WERI-Rb-1 (cell line): ENCODE data around the gene NPW.

Experiments
- DNase-seq: peaks from one replicate; pipeline ENCODE4 v3.0.0-alpha.2; 2020
- H3K27ac ChIP-seq: fragments of 250-450 bp; sonication (Bioruptor Pico); 2 replicates; pipeline ENCODE4 v1.5.1; 2020; ENCODE audit warnings: mild to moderate bottlenecking, moderate library complexity
- H3K27me3 ChIP-seq: fragments of 250-450 bp; sonication (Bioruptor Pico); 2 replicates; pipeline ENCODE4 v1.5.1; 2021; ENCODE audit warnings: mild to moderate bottlenecking, low read depth, moderate library complexity; ENCODE audit not compliant: insufficient read depth, severe bottlenecking
- H3K36me3 ChIP-seq: fragments of 250-450 bp; sonication (Bioruptor Pico); 2 replicates; pipeline ENCODE4 v1.5.1; 2020; ENCODE audit warnings: mild to moderate bottlenecking, moderate library complexity
- H3K4me3 ChIP-seq: 2 replicates; pipeline ENCODE4 v1.5.1; 2011; ENCODE audit warnings: low read depth, mild to moderate bottlenecking, control low read depth, low read length
- H3K9me3 ChIP-seq: fragments of 250-450 bp; sonication (Bioruptor Pico); 2 replicates; pipeline ENCODE4 v1.5.1; 2021; ENCODE audit warnings: mild to moderate bottlenecking, moderate library complexity; ENCODE audit not compliant: severe bottlenecking
- TF ChIP-seq, protein P1 (sequence below): IDR thresholded peaks from 2 replicates; pipeline ENCODE4 v1.5.1; 2011; ENCODE audit warnings: low read depth, mild to moderate bottlenecking, control low read depth, inconsistent platforms, low read length

NPW gene

DNA sequence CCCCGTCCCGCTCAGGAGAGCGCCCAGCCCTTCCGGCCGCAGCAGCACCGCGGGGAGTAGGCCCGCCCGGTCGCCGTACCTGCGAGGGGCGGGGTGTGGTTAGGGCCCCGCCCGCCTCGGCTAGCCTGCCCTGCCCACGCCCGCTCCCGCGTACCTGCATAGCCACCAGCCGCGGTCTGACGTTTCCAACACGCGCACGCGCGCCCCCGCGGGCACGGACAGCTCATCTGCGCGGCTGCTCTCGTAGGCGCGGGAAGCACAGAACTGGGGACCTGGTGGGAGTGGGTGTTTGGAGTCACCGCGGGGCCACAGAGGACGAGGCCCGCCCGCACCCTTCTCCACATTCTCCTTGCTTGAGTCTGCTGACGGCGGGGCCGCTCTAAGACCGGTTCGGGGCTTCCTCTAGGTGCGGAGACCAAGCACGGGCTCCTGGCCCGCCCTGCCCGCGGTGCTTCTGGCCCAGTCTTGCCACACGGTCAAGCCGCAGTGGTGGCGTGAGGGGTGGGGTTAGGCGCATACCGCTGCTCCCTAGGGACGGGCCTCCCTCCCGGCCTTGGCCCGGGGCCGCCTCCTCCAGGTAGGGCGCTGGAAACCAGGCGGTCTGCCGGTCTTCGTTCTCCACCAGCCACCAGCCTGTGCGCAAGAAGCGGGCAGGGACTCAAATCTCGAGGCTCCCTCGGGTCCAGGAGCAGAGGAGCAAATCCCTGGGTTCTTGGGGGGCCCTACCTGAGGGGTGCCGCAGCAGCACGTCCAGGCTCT lies 40.1 kb upstream of the NPW start:
- no peak for DNase-seq
- H3K9me3 ChIP-seq: no peaks in the 10 kb centered on the region
- no peak overlapping the region for H3K4me3 ChIP-seq
- TF ChIP-seq, protein P1, sequence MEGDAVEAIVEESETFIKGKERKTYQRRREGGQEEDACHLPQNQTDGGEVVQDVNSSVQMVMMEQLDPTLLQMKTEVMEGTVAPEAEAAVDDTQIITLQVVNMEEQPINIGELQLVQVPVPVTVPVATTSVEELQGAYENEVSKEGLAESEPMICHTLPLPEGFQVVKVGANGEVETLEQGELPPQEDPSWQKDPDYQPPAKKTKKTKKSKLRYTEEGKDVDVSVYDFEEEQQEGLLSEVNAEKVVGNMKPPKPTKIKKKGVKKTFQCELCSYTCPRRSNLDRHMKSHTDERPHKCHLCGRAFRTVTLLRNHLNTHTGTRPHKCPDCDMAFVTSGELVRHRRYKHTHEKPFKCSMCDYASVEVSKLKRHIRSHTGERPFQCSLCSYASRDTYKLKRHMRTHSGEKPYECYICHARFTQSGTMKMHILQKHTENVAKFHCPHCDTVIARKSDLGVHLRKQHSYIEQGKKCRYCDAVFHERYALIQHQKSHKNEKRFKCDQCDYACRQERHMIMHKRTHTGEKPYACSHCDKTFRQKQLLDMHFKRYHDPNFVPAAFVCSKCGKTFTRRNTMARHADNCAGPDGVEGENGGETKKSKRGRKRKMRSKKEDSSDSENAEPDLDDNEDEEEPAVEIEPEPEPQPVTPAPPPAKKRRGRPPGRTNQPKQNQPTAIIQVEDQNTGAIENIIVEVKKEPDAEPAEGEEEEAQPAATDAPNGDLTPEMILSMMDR: no peak
- no peaks in the 10 kb centered on the region for H3K27me3 ChIP-seq
- H3K27ac ChIP-seq: no peak overlapping the region
- peaks cover 53% of the 10 kb centered on the region for H3K36me3 ChIP-seq

DNA sequence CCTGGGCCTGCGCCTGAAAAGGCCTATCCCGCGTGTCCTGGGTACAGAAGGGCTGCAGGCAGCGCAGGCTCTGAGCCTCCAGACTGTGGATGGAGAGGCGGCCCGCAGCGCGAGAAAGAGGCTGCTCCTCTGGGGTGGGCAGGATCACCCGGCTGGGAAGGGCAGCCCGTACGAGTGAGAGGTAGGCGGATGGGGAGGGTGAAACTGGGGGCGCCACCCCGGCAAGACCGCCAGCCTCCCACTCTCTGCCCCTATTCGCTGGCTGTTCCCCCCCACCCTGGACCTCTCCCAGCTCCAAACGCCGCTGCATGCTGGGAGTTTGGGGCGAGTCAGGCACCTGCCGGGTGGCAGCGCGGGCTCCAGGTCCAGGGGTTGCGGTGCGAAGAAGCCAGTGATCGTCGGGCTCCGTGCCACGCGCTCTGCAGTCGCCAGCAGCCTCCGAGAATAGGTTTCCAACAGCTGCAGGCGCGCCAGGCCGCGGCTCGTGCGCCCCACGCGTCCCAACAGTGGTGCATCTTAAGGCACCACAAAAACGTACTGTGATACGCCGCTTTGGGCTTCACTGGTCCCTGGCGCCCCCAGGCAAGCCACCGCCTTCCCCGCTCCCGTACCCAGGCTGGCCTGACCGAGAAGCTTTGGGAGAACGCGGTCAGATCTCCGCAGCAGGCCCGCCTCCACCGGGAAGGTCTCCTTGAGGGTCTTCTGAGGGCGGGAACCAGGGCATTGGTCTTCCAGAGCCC lies 39.4 kb upstream of the NPW start:
- TF ChIP-seq, protein P1: no peak
- Histone ChIP-seq H3K27ac (peak overlapping the region; percentile 91), H3K27me3 (no peaks in the 10 kb centered on the region), H3K4me3 (no peak overlapping the region), H3K9me3 (no peaks in the 10 kb centered on the region), H3K36me3 (peaks cover 49% of the 10 kb centered on the region)
- DNase-seq: no peak

DNA sequence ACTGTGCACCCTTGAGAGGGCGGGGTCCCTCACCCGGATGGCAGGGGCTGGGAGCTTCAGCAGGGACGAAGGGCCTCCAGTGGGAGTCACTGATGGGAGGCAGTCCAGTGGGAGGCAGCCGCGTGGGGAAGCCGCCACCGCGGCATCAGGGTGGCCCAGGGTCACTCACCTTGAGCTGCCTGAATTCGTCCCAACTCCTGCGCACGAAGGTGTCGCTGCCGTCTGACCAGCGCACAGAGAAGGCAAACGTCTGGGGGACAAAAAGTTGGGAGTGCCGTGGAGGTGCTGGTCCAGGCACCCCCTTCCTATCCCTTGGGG lies 38.9 kb upstream of the NPW start:
- no peak for DNase-seq
- TF ChIP-seq, protein P1: no peak
- no peak overlapping the region for H3K4me3 ChIP-seq
- H3K36me3 ChIP-seq: peaks cover 49% of the 10 kb centered on the region
- H3K27ac ChIP-seq: peak overlapping the region; percentile 91
- no peaks in the 10 kb centered on the region for H3K27me3 ChIP-seq
- no peaks in the 10 kb centered on the region for H3K9me3 ChIP-seq

DNA sequence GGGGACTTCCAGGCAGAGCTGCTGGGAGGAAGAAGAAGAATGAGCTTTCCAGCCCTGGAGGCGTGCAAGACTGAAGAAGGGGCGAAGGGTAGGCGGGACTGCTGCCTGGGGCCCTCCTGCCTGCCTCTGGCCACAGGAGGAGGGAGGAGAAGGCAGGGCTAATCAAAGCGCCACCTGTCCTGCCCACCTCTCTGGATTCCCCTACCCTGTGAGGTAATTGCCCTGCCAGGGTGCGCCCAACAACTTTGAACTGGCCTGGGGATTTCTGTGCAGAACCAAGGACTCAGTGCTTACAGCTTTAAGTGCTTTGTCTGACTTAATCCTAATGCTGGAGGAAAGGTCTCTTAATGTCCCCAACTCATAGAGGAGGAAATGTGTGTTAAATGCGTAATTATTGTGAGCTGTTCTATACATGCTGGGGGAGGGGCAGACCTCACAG lies 38.2 kb upstream of the NPW start, which contains the start of gene NOXO1:
Gene NOXO1, minus strand, starts transcription at position 72 of the 439 bp plus-strand sequence. CDS start 290 bp downstream, outside the sequence.
- peak; percentile 69 for DNase-seq
- peak within 1 kb of the TSS; percentile 91 for H3K27ac ChIP-seq
- no peaks in the 10 kb centered on the region for H3K27me3 ChIP-seq
- H3K36me3 ChIP-seq: peaks cover 49% of the 10 kb centered on the region
- peak within 1 kb of the TSS; percentile 9; the same call in 1 of the 2 replicates for H3K4me3 ChIP-seq
- H3K9me3 ChIP-seq: no peaks in the 10 kb centered on the region
- TF ChIP-seq, protein P1: no peak

DNA sequence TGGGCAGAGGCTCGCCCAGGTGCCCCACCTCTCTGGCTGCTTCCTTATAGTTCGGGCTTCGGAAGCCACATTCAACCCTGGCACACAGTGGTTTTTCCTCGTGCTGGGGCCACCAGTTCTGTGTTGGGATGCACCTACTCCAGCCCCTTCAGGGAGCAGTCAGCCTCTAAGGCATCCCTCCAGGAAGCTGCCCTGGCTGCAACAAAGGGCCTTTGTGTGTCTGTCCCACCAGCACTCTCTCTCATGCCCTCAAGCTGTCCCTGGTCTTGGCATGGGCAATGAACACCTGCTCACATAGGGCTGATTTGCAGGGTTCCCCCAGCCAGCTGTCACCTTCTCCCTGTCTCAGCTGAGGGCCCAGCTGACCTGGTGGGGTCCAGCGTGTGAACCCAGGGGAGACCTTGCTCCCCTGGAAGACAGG lies 37.6 kb upstream of the NPW start:
- H3K4me3 ChIP-seq: no peak overlapping the region
- H3K36me3 ChIP-seq: peaks cover 49% of the 10 kb centered on the region
- H3K9me3 ChIP-seq: no peaks in the 10 kb centered on the region
- TF ChIP-seq, protein P1: no peak
- H3K27ac ChIP-seq: peak overlapping the region; percentile 91
- H3K27me3 ChIP-seq: no peaks in the 10 kb centered on the region
- peak; percentile 57 for DNase-seq
